HG03378 (cell line): Measurements from ENCODE around the gene TIMP3.
"Not testable (repeated sequence)": the region's sequence is repeated elsewhere in the genome, so short reads cannot be mapped to it uniquely, and the experiment has no call there.

ENCODE experiments used
- ATAC-seq: cut with Tn5 transposase; IDR thresholded peaks from one replicate; pipeline ENCODE4 v1.9.1; 2021; ENCODE audit warnings: mild to moderate bottlenecking, moderate library complexity; ENCODE audit not compliant: unreplicated experiment

TIMP3 gene

DNA sequence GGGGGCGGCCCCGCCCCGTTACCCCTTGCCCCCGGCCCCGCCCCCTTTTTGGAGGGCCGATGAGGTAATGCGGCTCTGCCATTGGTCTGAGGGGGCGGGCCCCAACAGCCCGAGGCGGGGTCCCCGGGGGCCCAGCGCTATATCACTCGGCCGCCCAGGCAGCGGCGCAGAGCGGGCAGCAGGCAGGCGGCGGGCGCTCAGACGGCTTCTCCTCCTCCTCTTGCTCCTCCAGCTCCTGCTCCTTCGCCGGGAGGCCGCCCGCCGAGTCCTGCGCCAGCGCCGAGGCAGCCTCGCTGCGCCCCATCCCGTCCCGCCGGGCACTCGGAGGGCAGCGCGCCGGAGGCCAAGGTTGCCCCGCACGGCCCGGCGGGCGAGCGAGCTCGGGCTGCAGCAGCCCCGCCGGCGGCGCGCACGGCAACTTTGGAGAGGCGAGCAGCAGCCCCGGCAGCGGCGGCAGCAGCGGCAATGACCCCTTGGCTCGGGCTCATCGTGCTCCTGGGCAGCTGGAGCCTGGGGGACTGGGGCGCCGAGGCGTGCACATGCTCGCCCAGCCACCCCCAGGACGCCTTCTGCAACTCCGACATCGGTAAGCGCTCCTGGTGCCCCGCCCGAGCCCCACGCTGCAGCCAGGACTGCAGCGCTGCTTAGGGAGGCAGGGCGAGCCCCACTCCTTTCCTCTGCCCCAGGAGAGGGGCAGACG, at the start of gene TIMP3:
TSS of gene TIMP3 (plus strand) at position 169 of the 700 bp plus-strand sequence. CDS start at position 466, 297 bp downstream.
- no peak for ATAC-seq

- ATAC-seq: no peak
Measured at GRCh38 chr22:32752326-32752725, 49.2 kb upstream of the TIMP3 start.

DNA sequence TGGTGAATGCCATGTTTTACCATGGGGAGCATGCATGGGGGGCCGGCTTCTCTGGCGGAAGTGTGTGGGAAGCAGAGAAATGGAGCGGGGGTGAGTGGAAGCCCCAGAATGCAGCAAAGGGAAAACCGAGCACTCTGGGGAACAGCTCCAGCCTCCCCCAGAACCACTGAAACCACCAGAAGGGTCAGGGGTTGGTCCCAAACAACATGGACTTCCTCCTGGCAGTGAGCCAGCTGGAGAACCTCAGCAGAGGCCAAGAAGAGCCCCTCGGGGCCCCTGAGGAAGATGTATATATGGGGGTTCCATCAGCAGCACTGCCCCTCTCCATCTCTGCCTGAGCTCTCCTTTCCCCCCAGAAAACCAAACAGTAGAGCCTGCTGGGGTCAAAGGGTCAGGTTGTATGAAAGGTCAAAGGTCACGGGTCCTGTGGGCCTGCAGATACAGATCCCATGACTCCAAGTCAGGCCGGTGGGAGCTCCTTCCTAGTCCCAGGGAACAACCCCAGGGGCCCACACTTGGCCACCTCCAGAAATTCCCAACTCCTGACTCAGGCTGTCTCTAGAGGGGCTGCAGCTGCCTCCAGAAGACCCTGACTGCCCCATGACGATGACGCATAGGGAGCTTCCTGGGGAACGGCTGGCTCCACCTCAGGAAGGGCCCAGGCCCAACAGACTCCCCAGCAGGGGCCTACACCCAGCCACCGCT, 48.5 kb upstream of the TIMP3 start:
- no peak for ATAC-seq

- ATAC-seq: no peak
Measured at GRCh38 chr22:32753591-32753990, 47.9 kb upstream of the TIMP3 start.

DNA sequence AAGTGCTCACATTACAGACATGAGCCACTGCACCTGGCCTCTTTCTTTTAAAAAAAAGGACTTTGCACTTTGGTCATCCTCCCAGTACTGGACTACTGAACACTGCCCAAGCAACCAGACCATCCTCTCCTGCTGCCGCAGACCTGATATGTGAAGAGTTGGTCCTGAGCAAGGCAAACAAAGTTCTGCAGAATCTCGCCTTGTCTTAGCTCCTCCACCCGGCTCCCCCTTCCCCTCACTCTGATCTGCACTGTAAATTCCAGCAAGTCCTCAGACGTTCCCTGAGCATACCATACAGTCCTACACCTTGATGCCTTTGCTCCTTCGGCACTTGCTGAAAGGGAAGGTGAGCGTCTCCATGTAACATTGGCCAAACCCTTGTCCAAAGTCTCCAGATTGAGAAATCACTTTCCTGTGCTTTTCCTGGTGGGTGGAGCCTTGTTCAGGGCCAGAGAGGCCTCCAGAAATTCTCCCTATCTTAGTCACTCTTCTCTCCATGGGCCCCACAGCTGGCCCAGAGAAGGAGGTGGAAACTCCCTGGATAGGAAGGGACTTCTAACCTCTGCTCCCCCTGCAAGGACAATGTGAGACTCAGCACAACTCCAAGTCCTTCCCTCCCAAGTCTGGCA, 47.0 kb upstream of the TIMP3 start:
- ATAC-seq: no peak

DNA sequence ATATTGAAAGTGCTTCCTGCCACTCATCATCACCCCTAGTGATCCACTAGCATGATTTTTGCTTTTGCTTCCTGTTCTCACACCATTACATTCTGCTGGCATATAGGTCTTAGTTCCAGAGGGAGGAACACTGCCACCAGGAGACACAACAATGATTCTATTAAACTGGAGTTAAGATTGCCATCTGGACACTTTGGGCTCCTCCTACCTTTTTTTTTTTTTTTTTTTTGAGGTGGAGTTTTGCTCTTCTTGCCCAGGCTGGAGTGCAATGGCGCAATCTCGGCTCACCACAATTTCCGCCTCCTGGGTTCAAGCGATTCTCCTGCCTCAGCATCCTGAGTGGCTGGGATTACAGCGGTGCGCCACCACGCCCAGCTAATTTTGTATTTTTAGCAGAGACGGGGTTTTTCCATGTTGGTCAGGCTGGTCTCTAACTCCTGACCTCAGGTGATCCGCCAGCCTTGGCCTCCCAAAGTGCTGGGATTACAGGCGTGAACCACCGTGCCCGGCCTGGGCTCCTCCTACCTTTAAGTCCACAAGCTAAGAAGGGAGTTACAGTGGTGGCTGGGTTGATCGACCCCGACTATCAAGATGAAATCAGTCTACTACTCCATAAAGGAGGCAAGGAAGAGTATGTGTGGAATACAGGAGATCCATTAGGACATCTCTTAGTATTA, 44.3 kb upstream of the TIMP3 start:
- ATAC-seq: not testable (repeated sequence)

GRCh38 chr22:32758866-32759385, 42.6 kb upstream of the TIMP3 start:
- no peak for ATAC-seq

DNA sequence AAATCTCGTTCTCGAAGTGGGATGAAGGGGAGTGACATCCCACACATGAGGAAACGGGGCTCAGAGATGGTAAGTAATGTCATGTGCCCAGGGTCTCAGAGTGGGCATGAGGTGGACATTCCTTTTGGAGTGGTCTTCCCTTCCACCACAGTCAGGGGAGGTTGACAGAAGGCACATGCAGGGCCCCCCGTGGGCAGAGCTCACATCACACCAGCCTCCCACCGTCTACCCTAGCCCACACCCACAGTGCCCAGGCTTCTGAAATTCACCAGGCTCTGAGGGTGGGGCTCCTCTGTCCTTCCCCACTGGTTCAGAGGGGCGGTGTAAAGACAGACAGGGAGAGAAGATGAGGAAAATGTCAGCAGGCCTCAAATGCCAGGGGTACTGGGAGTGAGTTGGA, 41.1 kb upstream of the TIMP3 start:
- ATAC-seq: no peak

DNA sequence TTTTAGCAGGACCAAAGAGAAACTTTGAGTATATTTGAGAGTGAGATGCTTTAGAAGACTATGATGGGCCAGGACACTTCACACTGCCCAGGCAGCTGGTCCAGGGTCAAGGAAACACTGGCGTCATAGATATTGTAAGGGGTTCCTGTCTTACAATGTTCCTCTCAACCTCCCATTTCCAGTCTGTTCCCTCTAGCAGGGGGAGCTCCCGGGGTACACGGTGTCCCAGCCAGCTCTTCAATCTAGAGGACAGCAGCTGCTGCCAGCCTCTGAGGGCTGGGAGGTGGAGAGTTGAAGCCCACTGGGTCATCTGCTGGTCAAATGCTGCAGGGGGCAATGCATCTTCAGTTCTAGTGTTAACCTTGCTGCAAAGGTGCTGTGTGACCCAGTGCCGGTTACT, 40.7 kb upstream of the TIMP3 start:
- no peak for ATAC-seq

DNA sequence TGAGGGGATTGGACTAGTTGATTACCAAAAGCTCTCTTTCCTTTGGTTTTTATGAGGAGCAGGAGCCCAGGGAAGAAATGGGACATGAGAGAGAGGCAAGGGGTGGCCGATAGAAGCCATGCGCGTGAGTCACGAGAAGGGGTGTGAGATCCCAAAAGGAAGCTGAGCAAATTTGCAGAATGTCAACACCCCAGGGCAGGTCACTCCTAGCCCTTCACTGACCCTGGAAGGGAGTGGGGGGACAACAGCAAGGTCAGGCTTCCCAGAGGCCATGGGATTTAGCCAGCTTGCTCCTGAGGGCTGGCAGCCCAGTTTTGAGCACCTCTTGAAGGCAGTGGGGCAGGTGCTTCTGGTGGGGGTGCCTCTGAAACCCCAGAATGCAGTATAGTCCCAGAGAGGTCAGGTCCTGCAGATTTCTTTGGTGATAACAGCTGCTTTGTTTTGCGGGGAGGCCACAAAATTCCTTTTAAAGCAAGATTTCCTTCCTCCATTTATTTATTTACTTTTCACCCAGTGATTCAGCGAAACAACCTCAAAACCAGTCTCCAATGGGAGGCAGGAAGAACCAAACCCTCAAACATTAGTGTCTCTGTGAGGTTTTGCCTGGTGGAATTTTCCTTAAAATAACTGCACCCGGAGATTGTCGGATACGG, 40.1 kb upstream of the TIMP3 start:
- ATAC-seq: no peak

DNA sequence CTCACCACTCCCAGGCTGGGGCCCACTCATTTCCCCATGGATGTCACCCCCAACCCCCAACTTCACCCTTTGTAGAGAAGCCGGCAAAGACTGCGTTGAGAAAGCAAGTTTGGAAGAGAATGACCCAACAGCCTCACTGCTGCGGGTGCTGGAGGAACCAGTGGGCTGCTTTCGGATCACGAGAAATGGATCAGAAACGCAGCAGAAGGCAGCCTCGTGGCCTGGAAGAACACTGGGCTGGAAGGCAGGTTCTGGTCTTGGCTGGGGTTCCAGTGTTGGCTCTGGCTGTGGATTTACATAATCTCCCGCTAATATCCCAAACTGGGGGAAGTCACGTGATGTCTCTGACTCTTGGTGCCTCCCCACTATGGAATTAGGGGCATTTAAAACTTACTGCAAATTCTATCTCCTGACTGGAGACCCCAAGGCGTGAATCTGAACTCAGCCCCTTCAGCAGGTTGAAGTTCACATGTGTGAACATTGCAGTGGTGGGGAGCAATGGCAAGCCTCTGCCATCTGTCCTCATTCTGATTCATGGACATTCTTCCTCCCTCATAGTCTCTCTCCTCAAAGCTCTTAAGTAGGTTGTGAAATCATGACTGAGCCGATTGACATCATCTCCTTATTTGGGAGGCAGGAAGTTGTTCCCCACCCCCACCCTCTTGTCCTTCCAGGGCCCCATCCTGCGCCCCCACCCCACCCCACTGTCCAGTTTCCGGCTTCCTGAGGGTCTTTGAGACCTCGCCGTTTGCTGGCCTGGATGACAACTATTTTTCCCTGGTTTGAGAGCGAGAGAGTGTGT, 37.0 kb upstream of the TIMP3 start:
- ATAC-seq: no peak

- no peak for ATAC-seq
Measured at GRCh38 chr22:32765132-32765618, 36.3 kb upstream of the TIMP3 start.

- ATAC-seq: no peak
Measured at GRCh38 chr22:32771756-32772155, 29.7 kb upstream of the TIMP3 start.

GRCh38 chr22:32775957-32776356, 25.5 kb upstream of the TIMP3 start:
- ATAC-seq: no peak

- ATAC-seq: no peak
Measured at GRCh38 chr22:32776397-32776796, 25.1 kb upstream of the TIMP3 start.

GRCh38 chr22:32776802-32777201, 24.7 kb upstream of the TIMP3 start:
- ATAC-seq: no peak

GRCh38 chr22:32777987-32778386, 23.5 kb upstream of the TIMP3 start:
- ATAC-seq: no peak

GRCh38 chr22:32780726-32781310, 20.7 kb upstream of the TIMP3 start:
- ATAC-seq: no peak

GRCh38 chr22:32781695-32782094, 19.8 kb upstream of the TIMP3 start:
- ATAC-seq: no peak
